AG04450 (cell line): ENCODE results near the gene KLF16. TPM values are rescaled to one million over a fixed set of nuclear protein-coding genes. Genes with fewer than 3 reads are reported as not detected.

Source experiments
- CTCF ChIA-PET: fragments of 300-600, 350-600 bp; formaldehyde crosslinking; extraction: SDS; loops from one replicate; lab custom pipeline; 2022; ENCODE audit warnings: antibody characterized with exemption, inconsistent platforms; lab: Charles Lee
- POLR2A ChIA-PET: fragments of 350-600 bp; formaldehyde crosslinking; extraction: SDS; loops from one replicate; lab custom pipeline; 2021; ENCODE audit warnings: antibody characterized with exemption, inconsistent platforms; lab: Yijun Ruan, JAX
- DNase-seq: peaks from one replicate; pipeline ENCODE4 v3.0.0-alpha.2; 2011; ENCODE audit warnings: low read depth, low spot score
- H3K27ac ChIP-seq: one replicate; pipeline ENCODE4 v1.5.1; 2012; ENCODE audit warnings: low read depth, low read length, control low read depth
- H3K27me3 ChIP-seq: one replicate; pipeline ENCODE4 v1.6.0; 2012; ENCODE audit warnings: low read length; ENCODE audit not compliant: control insufficient read depth, insufficient read depth
- H3K4me3 ChIP-seq: 2 replicates; pipeline ENCODE4 v1.5.1; 2011; ENCODE audit warnings: mild to moderate bottlenecking, low read depth, low read length, control low read depth
- H3K9me3 ChIP-seq: 2 replicates; pipeline ENCODE4 v1.5.1; 2012; ENCODE audit warnings: low read length; ENCODE audit not compliant: control insufficient read depth, insufficient read depth
- polyA plus RNA-seq: library from polyadenylated mRNA; depleted of rRNA; stranded (reverse); fragments of >200 nt; gene quantifications from 2 replicates; pipeline ENCODE4 v1.2.3, GENCODE V29; 2011
- TF ChIP-seq, protein P1 (sequence below): IDR thresholded peaks from 2 replicates; pipeline ENCODE4 v1.5.1; 2011; ENCODE audit warnings: low read depth, low read length, control low read depth, inconsistent platforms

Gene KLF16
- polyA plus RNA-seq, 1 experiment: 3.4 TPM

DNA sequence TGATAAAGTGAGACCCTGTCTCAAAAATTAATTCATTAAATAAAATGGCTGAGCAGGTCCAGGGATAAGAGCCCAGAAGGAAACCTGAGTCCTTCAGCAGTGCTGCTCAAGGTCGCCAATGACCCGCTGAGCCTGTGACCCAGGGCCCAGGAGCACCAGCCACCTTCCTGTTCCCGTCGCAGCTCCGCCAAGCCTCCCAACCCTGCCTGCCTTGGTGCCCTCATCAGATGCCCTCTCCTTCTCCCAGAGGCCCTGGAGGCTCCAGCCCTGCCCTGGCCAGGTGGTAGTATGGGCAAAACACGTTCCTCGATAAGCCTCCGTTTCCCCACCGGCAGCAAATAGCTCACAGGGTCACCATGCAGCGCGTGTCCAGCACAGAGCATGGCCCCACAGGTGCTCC, 17.7 kb downstream of the KLF16 start:
- DNase-seq: no peak
- ChIA-PET CTCF (interaction anchor here (2.0 kb wide), 1 partner anchor 19 kb away, joined by 12 read pairs; no protein-coding TSS in a partner anchor), POLR2A (no interaction called here)
- Histone ChIP-seq H3K27me3 (no peaks in the 10 kb centered on the region), H3K27ac (no peak overlapping the region), H3K4me3 (no peak overlapping the region), H3K9me3 (no peaks in the 10 kb centered on the region; the same call in 1 of the 2 replicates)
- TF ChIP-seq, protein P1, sequence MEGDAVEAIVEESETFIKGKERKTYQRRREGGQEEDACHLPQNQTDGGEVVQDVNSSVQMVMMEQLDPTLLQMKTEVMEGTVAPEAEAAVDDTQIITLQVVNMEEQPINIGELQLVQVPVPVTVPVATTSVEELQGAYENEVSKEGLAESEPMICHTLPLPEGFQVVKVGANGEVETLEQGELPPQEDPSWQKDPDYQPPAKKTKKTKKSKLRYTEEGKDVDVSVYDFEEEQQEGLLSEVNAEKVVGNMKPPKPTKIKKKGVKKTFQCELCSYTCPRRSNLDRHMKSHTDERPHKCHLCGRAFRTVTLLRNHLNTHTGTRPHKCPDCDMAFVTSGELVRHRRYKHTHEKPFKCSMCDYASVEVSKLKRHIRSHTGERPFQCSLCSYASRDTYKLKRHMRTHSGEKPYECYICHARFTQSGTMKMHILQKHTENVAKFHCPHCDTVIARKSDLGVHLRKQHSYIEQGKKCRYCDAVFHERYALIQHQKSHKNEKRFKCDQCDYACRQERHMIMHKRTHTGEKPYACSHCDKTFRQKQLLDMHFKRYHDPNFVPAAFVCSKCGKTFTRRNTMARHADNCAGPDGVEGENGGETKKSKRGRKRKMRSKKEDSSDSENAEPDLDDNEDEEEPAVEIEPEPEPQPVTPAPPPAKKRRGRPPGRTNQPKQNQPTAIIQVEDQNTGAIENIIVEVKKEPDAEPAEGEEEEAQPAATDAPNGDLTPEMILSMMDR: no peak

DNA sequence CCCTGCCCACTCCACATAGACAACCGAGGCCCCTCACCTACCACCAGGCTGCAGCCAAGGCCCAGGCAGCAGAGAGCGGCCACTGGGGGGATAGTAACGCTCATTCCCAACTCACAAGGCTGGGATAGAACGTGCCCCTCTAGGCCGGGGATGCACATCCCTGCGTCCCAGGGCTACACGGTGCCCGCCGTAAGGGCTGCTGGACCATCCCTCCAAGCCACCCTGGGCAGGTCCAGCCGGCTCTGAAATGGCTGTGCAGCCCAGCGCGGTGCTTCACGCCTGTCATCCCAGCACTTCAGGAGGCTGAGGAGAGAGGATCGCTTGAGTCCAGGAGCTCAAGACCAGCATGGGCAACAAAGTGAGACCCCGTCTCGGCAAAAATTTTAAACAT, 18.3 kb downstream of the KLF16 start:
- DNase-seq: no peak
- Histone ChIP-seq H3K4me3 (no peak overlapping the region), H3K9me3 (no peaks in the 10 kb centered on the region; the same call in 1 of the 2 replicates), H3K27ac (no peak overlapping the region), H3K27me3 (no peaks in the 10 kb centered on the region)
- CTCF ChIA-PET: no interaction called here
- POLR2A ChIA-PET: no interaction called here
- TF ChIP-seq, protein P1: no peak

DNA sequence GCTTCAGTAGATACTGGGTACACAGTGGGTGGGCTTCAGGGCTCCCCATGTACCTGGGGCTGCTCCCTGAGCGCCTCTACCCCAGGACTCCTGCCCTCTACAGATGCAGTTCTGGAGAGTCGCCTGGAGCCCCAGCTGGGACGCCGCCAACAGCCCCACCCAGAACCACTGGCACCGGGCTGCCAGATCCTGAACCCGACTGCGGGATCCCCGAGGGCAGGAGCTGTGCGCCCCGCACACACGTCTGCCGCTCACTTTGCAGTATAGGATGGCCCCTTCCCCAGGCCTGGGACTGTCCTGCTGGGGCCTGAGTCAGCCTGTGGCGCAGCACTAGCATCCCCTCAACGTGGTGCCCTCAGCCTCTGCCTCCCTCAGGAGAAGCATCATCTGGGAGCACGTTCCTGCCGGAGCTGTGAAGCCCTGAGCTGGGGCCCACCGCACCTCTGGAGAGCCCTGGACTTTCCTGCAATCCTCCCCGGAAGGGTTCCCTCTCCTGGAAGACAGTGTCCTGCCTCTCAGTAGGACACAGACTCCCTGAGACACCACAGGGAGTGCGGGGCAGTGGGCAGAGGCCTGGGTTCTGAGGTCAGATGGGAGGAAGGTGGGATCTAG, 18.8 kb downstream of the KLF16 start:
- H3K9me3 ChIP-seq: no peaks in the 10 kb centered on the region; the same call in 1 of the 2 replicates
- ChIA-PET CTCF (no interaction called here), POLR2A (no interaction called here)
- no peak overlapping the region for H3K27ac ChIP-seq
- TF ChIP-seq, protein P1: no peak
- H3K27me3 ChIP-seq: no peaks in the 10 kb centered on the region
- DNase-seq: no peak
- H3K4me3 ChIP-seq: no peak overlapping the region

DNA sequence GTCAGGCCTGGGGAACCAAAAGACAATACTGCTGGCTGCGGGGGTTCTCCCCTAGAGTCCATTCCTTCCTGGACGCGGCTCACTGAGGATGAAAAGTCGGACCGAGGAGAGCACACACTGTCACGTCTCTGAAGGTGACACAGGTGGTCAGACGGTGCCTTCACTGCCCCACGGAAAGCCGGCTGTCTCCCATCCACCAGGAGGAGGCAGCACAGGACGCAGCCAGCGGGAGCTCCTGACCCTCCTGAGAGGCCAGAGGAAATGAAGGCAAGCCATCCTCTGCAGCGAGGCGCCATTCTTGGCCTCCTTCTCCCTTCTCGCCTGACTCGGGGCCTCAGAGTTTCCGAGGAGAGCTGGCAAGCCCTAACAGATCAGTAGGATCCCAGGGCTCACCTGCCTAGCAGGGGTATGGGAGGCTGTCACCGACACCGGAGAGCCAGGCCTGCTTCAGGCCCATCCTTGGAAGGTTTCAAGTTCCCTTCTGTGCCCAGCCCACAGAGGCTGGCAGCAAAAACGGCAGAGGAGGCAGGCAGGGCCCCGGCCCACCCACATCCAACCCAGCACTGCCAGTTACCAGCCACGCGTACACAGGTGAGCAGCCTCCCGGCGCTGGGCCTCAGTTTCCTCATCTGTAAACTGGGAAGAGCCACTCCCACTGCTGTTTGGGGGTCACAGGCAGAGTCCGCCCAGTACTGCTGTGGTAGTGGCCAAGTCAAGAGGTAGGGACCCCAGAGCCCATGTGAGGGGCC, 19.6 kb downstream of the KLF16 start:
- H3K4me3 ChIP-seq: no peak overlapping the region
- no peaks in the 10 kb centered on the region; the same call in 1 of the 2 replicates for H3K9me3 ChIP-seq
- POLR2A ChIA-PET: no interaction called here
- H3K27ac ChIP-seq: no peak overlapping the region
- no peaks in the 10 kb centered on the region for H3K27me3 ChIP-seq
- DNase-seq: no peak
- TF ChIP-seq, protein P1: no peak
- CTCF ChIA-PET: no interaction called here

DNA sequence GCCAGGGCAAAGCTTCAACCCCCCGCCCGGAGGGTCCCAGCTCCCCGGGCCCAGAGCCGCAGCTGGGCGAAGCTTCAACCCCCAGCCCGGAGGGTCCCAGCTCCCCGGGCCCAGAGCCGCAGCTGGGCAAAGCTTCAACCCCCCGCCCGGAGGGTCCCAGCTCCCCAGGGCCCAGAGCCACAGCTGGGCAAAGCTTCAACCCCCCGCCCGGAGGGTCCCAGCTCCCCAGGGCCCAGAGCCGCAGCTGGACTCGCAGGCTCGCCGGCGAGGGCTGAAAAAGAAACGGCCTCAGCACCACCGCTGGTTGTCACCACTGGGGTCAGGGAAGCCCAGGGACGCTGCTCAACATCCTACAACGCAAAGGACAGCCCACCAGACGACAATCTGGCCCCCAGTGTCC, 20.3 kb downstream of the KLF16 start:
- POLR2A ChIA-PET: interaction anchor here (1.9 kb wide), 1 partner anchor 17 kb away, joined by 5 read pairs; no protein-coding TSS in a partner anchor
- TF ChIP-seq, protein P1: no peak
- DNase-seq: no peak
- CTCF ChIA-PET: interaction anchor here (3.2 kb wide), 1 partner anchor 16 kb away, joined by 20 read pairs; no protein-coding TSS in a partner anchor
- Histone ChIP-seq H3K9me3 (no peaks in the 10 kb centered on the region; the same call in 1 of the 2 replicates), H3K27ac (no peak overlapping the region), H3K4me3 (no peak overlapping the region), H3K27me3 (no peaks in the 10 kb centered on the region)
